ENCODE data around the gene ADAM33. TPM values are rescaled to one million over a fixed set of nuclear protein-coding genes. Genes with fewer than 3 reads are reported as not detected.

ADAM33 gene
- total and polyA plus RNA-seq, 2 experiments from 2014 or later, result 0.45 to 1.3 TPM

- H3K4me1 ChIP-seq (ENCODE audit: low read depth), result no peaks in the 10 kb centered on the region
- H3K27ac ChIP-seq, result no peak overlapping the region
- H3K9me3 ChIP-seq (ENCODE audit: low read depth), result no peaks in the 10 kb centered on the region
- DNase-seq (ENCODE audit: low read depth in 1 of 2, low spot score in 1 of 2), result no peak
- no peak overlapping the region for H3K4me3 ChIP-seq
- no peak for TF ChIP-seq CTCF (IDR thresholded peaks at IDR 0.05; ENCODE audit: low read depth, low read length)
- H3K27me3 ChIP-seq, result no peaks in the 10 kb centered on the region
- H3K36me3 ChIP-seq, result peaks cover 20% of the 10 kb centered on the region
These were observed 35.2 kb downstream of the ADAM33 start for GRCh38 chr20:3646651-3647050.

GRCh38 chr20:3646067-3646440 lies 35.8 kb downstream of the ADAM33 start:
- Histone ChIP-seq H3K4me3 (no peak overlapping the region), H3K4me1 (ENCODE audit: low read depth) (no peaks in the 10 kb centered on the region), H3K9me3 (ENCODE audit: low read depth) (no peaks in the 10 kb centered on the region), H3K36me3 (peaks cover 20% of the 10 kb centered on the region), H3K27me3 (no peaks in the 10 kb centered on the region), H3K27ac (no peak overlapping the region)
- no peak for TF ChIP-seq CTCF (IDR thresholded peaks at IDR 0.05; ENCODE audit: low read depth, low read length)
- DNase-seq (ENCODE audit: low read depth in 1 of 2, low spot score in 1 of 2), result peak in 1 of 2 donors; percentile 11

- TF ChIP-seq CTCF (IDR thresholded peaks at IDR 0.05; ENCODE audit: low read depth, low read length), result no peak
- Histone ChIP-seq H3K4me3 (no peak overlapping the region), H3K9me3 (ENCODE audit: low read depth) (no peaks in the 10 kb centered on the region), H3K27ac (no peak overlapping the region), H3K27me3 (no peaks in the 10 kb centered on the region), H3K4me1 (ENCODE audit: low read depth) (no peaks in the 10 kb centered on the region), H3K36me3 (peaks cover 20% of the 10 kb centered on the region)
- DNase-seq (ENCODE audit: low read depth in 1 of 2, low spot score in 1 of 2), result no peak
These were observed 36.3 kb downstream of the ADAM33 start for GRCh38 chr20:3645309-3646066.

- no peak for TF ChIP-seq CTCF (IDR thresholded peaks at IDR 0.05; ENCODE audit: low read depth, low read length)
- Histone ChIP-seq H3K9me3 (ENCODE audit: low read depth) (no peaks in the 10 kb centered on the region), H3K27ac (no peak overlapping the region), H3K4me1 (ENCODE audit: low read depth) (peaks cover 4% of the 10 kb centered on the region), H3K36me3 (peaks cover 18% of the 10 kb centered on the region), H3K4me3 (no peak overlapping the region), H3K27me3 (no peaks in the 10 kb centered on the region)
- DNase-seq (ENCODE audit: low read depth in 1 of 2, low spot score in 1 of 2), result no peak
These were observed 41.6 kb downstream of the ADAM33 start for GRCh38 chr20:3640259-3640658.

GRCh38 chr20:3635346-3635745 lies 46.5 kb downstream of the ADAM33 start:
- Histone ChIP-seq H3K4me3 (no peak overlapping the region), H3K36me3 (peaks cover 5% of the 10 kb centered on the region), H3K27ac (no peak overlapping the region), H3K9me3 (ENCODE audit: low read depth) (no peaks in the 10 kb centered on the region), H3K4me1 (ENCODE audit: low read depth) (peaks cover 4% of the 10 kb centered on the region), H3K27me3 (no peaks in the 10 kb centered on the region)
- no peak for TF ChIP-seq CTCF (IDR thresholded peaks at IDR 0.05; ENCODE audit: low read depth, low read length)
- peak in 1 of 2 donors; percentile 21 for DNase-seq (ENCODE audit: low read depth in 1 of 2, low spot score in 1 of 2)
